SK-N-SH (cell line): ENCODE measurements around the gene H2BK1. TPM values are rescaled to one million over a fixed set of nuclear protein-coding genes. Genes with fewer than 3 reads are reported as not detected.

Experiments
- CTCF ChIA-PET: fragments of 300-600, 350-600 bp; formaldehyde crosslinking; extraction: SDS; loops from one replicate; lab custom pipeline; 2021; lab: Yijun Ruan, JAX
- POLR2A ChIA-PET: fragments of 350-600 bp; sonication (Branson Sonifier 250); formaldehyde crosslinking; extraction: SDS; loops from one replicate; lab custom pipeline; 2020; ENCODE audit warnings: antibody characterized with exemption, inconsistent platforms; lab: Yijun Ruan, JAX
- DNase-seq: peaks from one replicate; pipeline ENCODE4 v3.0.0; 2012
- H2AFZ ChIP-seq: fragments of 200-600 bp; sonication (generic); 2 replicates; pipeline ENCODE4 v1.8.1; 2016; ENCODE audit warnings: antibody characterized with exemption, mild to moderate bottlenecking, low read depth
- H3F3A ChIP-seq: fragments of 200-600 bp; sonication (generic); replicated peaks from 2 replicates; pipeline ENCODE3; 2016; ENCODE audit warnings: antibody characterized with exemption, mild to moderate bottlenecking; ENCODE audit not compliant: insufficient read depth
- H3K27ac ChIP-seq, 2 experiments: fragments of 200-500 bp in 1 of 2; fragments of 200-600 bp in 1 of 2; sonication (Bioruptor generic) in 1 of 2; sonication (generic), shearing (Covaris generic) in 1 of 2; 2 replicates each; pipeline versions ENCODE4 v1.5.1 to v1.6.1; 2014 to 2016; ENCODE audit warnings: low read depth in 2 of 2, inconsistent platforms in 1 of 2, low read length in 1 of 2, mild to moderate bottlenecking in 1 of 2, mixed read lengths in 1 of 2
- H3K27me3 ChIP-seq: fragments of 200-600 bp; sonication (generic), shearing (Covaris generic); 2 replicates; pipeline ENCODE4 v1.6.1; 2016; ENCODE audit warnings: mixed run types; ENCODE audit not compliant: insufficient read depth
- H3K36me3 ChIP-seq, 2 experiments: fragments of 200-500 bp in 1 of 2; fragments of 200-600 bp in 1 of 2; sonication (Bioruptor generic) in 1 of 2; sonication (generic) in 1 of 2; replicated peaks in 1 of 2; 2 replicates each; pipeline versions ENCODE3 to v1.5.1; 2014 to 2016; ENCODE audit warnings: low read length in 1 of 2, mild to moderate bottlenecking in 1 of 2; ENCODE audit not compliant: insufficient read depth in 2 of 2, control insufficient read depth in 1 of 2
- H3K4me1 ChIP-seq, 2 experiments: fragments of 200-500 bp in 1 of 2; fragments of 200-600 bp in 1 of 2; sonication (Bioruptor generic) in 1 of 2; sonication (generic), shearing (Covaris generic) in 1 of 2; 2 replicates each; pipeline versions ENCODE4 v1.5.1 to v1.6.1; 2014 to 2016; ENCODE audit warnings: low read depth in 1 of 2, low read length in 1 of 2, mixed run types in 1 of 2; ENCODE audit not compliant: insufficient read depth in 2 of 2, control insufficient read depth in 1 of 2
- H3K4me2 ChIP-seq: fragments of 200-600 bp; sonication (generic), shearing (Covaris generic); 2 replicates; pipeline ENCODE4 v1.6.1; 2017; ENCODE audit warnings: mixed run types
- H3K4me3 ChIP-seq, 2 experiments: fragments of 200-500 bp in 1 of 2; fragments of 200-600 bp in 1 of 2; sonication (Bioruptor generic) in 1 of 2; sonication (generic), shearing (Covaris generic) in 1 of 2; 2 replicates each; pipeline versions ENCODE4 v1.5.1 to v1.8.1; 2014 to 2016; ENCODE audit warnings: low read depth in 2 of 2, inconsistent platforms in 1 of 2, low read length in 1 of 2, mild to moderate bottlenecking in 1 of 2, mixed read lengths in 1 of 2, moderate library complexity in 1 of 2
- H3K79me2 ChIP-seq: fragments of 200-600 bp; sonication (generic); 2 replicates; pipeline ENCODE4 v1.8.1; 2017; ENCODE audit warnings: mild to moderate bottlenecking; ENCODE audit not compliant: insufficient read depth
- H3K9ac ChIP-seq: fragments of 200-600 bp; sonication (generic); 2 replicates; pipeline ENCODE4 v1.6.1; 2017; ENCODE audit warnings: mixed run types
- H3K9me2 ChIP-seq: fragments of 200-600 bp; sonication (generic); 2 replicates; pipeline ENCODE4 v1.6.1; 2017; ENCODE audit warnings: mixed run types
- H3K9me3 ChIP-seq: fragments of 200-600 bp; sonication (generic); 2 replicates; pipeline ENCODE4 v1.6.1; 2017; ENCODE audit warnings: mixed run types, mild to moderate bottlenecking, moderate library complexity
- H4K20me1 ChIP-seq: fragments of 200-600 bp; sonication (generic); 2 replicates; pipeline ENCODE4 v1.6.1; 2017; ENCODE audit warnings: mild to moderate bottlenecking, mixed run types; ENCODE audit not compliant: insufficient read depth
- CHD2 ChIP-seq: fragments of 150-350 bp; IDR thresholded peaks from 2 replicates; pipeline ENCODE4 v1.6.1; 2018; ENCODE audit warnings: low read length; ENCODE audit not compliant: partially characterized antibody
- ELF1 ChIP-seq: IDR thresholded peaks from 2 replicates; pipeline ENCODE4 v1.4.0; 2012
- EP300 ChIP-seq, 2 experiments: IDR thresholded peaks; 2 replicates each; pipeline versions ENCODE4 v1.4.0 to v1.6.1; 2012; ENCODE audit warnings: borderline replicate concordance in 1 of 2, low read depth in 1 of 2, low read length in 1 of 2
- FOXM1 ChIP-seq: IDR thresholded peaks from 2 replicates; pipeline ENCODE4 v1.4.0; 2012; ENCODE audit warnings: low read depth, mild to moderate bottlenecking
- JUND ChIP-seq: IDR thresholded peaks from 2 replicates; pipeline ENCODE4 v1.4.0; 2012
- MEF2A ChIP-seq: IDR thresholded peaks from 2 replicates; pipeline ENCODE4 v1.4.0; 2012; ENCODE audit warnings: low read depth, borderline replicate concordance
- NFIC ChIP-seq: IDR thresholded peaks from 2 replicates; pipeline ENCODE4 v1.4.0; 2012; ENCODE audit warnings: borderline replicate concordance
- NRF1 ChIP-seq: IDR thresholded peaks from 2 replicates; pipeline ENCODE4 v1.6.1; 2012; ENCODE audit warnings: low read depth, mild to moderate bottlenecking, low read length
- RCOR1 ChIP-seq: fragments of 150-350 bp; IDR thresholded peaks from 2 replicates; pipeline ENCODE4 v1.6.1; 2017; ENCODE audit warnings: antibody characterized with exemption, low read length
- REST ChIP-seq: IDR thresholded peaks from 2 replicates; pipeline ENCODE4 v1.6.1; 2012; ENCODE audit warnings: mild to moderate bottlenecking, low read depth, low read length, moderate library complexity
- SMC3 ChIP-seq: IDR thresholded peaks from 2 replicates; pipeline ENCODE4 v1.6.1; 2012; ENCODE audit warnings: low read depth, low read length, improper control_type of control experiment
- TEAD4 ChIP-seq: IDR thresholded peaks from 2 replicates; pipeline ENCODE4 v1.4.0; 2012; ENCODE audit warnings: mild to moderate bottlenecking, borderline replicate concordance; ENCODE audit not compliant: insufficient read depth
- WGBS: methylation state at CpG from one replicate; pipeline ENCODE4 v1.1.6; 2017; ENCODE audit warnings: low lambda C conversion rate; 5-methylcytosine and 5-hydroxymethylcytosine counted together
- polyA plus RNA-seq, 3 experiments: library from polyadenylated mRNA; depleted of rRNA; stranded (reverse); fragments of >200 nt; gene quantifications; 2 replicates each; pipeline ENCODE4 v1.2.3, GENCODE V29; 2012
- TF ChIP-seq, protein P1 (sequence below): fragments of 200-600 bp; sonication (generic); IDR thresholded peaks from 2 replicates; pipeline ENCODE4 v1.6.1; 2017; ENCODE audit warnings: antibody characterized with exemption, mild to moderate bottlenecking, moderate library complexity
- TF ChIP-seq, protein P2 (sequence below): fragments of 150-350 bp; IDR thresholded peaks from 2 replicates; pipeline ENCODE4 v1.6.1; 2016; ENCODE audit warnings: mild to moderate bottlenecking, low read depth, low read length

Gene H2BK1
- polyA plus RNA-seq, 1 of the 3 experiments (the other 2 are of a cell fraction): not detected

DNA sequence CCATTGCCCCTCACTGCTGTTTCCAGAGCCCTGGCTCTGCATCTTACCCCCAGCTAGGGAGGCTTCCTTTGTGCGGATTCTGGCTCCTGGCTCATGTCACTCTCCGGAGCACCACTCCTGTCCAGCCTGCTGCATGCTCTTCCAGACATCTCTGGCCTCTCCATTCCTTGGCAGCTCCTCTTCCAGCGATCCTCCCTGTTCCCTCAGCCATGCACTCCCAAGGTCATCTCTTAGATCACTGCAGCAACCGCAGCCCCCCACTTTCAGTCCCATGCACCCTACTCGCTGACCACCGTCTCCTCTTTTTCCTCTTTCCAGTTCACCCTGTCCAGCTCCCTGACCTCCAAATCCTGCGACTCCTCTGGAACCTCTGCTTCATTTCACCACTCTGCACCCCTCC is 45.1 kb upstream of the H2BK1 start:
- no peaks in the 10 kb centered on the region for H4K20me1 ChIP-seq
- H3K27me3 ChIP-seq: no peaks in the 10 kb centered on the region
- TF ChIP-seq SMC3 (no peak), NFIC (no peak), MEF2A (no peak), JUND (no peak), TEAD4 (no peak), CHD2 (no peak), NRF1 (no peak), ELF1 (no peak), FOXM1 (no peak), EP300 (IDR thresholded peaks at IDR 0.05; ENCODE audit: borderline replicate concordance in 1 of 2, low read depth in 1 of 2, low read length in 1 of 2) (no peak), REST (no peak), RCOR1 (no peak)
- TF ChIP-seq, protein P1, sequence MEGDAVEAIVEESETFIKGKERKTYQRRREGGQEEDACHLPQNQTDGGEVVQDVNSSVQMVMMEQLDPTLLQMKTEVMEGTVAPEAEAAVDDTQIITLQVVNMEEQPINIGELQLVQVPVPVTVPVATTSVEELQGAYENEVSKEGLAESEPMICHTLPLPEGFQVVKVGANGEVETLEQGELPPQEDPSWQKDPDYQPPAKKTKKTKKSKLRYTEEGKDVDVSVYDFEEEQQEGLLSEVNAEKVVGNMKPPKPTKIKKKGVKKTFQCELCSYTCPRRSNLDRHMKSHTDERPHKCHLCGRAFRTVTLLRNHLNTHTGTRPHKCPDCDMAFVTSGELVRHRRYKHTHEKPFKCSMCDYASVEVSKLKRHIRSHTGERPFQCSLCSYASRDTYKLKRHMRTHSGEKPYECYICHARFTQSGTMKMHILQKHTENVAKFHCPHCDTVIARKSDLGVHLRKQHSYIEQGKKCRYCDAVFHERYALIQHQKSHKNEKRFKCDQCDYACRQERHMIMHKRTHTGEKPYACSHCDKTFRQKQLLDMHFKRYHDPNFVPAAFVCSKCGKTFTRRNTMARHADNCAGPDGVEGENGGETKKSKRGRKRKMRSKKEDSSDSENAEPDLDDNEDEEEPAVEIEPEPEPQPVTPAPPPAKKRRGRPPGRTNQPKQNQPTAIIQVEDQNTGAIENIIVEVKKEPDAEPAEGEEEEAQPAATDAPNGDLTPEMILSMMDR: no peak
- TF ChIP-seq, protein P2, sequence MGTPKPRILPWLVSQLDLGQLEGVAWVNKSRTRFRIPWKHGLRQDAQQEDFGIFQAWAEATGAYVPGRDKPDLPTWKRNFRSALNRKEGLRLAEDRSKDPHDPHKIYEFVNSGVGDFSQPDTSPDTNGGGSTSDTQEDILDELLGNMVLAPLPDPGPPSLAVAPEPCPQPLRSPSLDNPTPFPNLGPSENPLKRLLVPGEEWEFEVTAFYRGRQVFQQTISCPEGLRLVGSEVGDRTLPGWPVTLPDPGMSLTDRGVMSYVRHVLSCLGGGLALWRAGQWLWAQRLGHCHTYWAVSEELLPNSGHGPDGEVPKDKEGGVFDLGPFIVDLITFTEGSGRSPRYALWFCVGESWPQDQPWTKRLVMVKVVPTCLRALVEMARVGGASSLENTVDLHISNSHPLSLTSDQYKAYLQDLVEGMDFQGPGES: no peak
- H3K9me2 ChIP-seq: no peaks in the 10 kb centered on the region
- H3K9me3 ChIP-seq: no peaks in the 10 kb centered on the region
- H3K79me2 ChIP-seq: no peaks in the 10 kb centered on the region
- no peak overlapping the region for H3K9ac ChIP-seq
- H2AFZ ChIP-seq: no peak overlapping the region
- DNase-seq: no peak
- no peak overlapping the region for H3K27ac ChIP-seq
- CTCF ChIA-PET: interaction anchor here (0.7 to 4.5 kb wide), 5 partner anchors 11 to 95 kb away, joined by 3 to 21 read pairs (median 5); no protein-coding TSS in a partner anchor
- POLR2A ChIA-PET: interaction anchor here (1.3 kb wide), 1 partner anchor 23 kb away, joined by 3 read pairs; the partner anchor contains the start of gene CHPF2
- no peaks in the 10 kb centered on the region for H3K36me3 ChIP-seq
- no peak overlapping the region for H3K4me3 ChIP-seq
- H3F3A ChIP-seq: peaks cover 10% of the 10 kb centered on the region
- no peak overlapping the region for H3K4me2 ChIP-seq
- peaks cover 15 to 17% of the 10 kb centered on the region in 2 experiments; a peak in 3 of 4 replicates for H3K4me1 ChIP-seq
- 69% methylated on average over 7 of the region's 7 CpGs for WGBS
